EL (cell line): ENCODE measurements around the gene NCLN.
"Not testable (repeated sequence)": the region's sequence is repeated elsewhere in the genome, so short reads cannot be mapped to it uniquely, and the experiment has no call there.

Experiments used
- DNase-seq: peaks from one replicate; pipeline ENCODE4 v3.0.0-alpha.2; 2016

The NCLN gene

DNA sequence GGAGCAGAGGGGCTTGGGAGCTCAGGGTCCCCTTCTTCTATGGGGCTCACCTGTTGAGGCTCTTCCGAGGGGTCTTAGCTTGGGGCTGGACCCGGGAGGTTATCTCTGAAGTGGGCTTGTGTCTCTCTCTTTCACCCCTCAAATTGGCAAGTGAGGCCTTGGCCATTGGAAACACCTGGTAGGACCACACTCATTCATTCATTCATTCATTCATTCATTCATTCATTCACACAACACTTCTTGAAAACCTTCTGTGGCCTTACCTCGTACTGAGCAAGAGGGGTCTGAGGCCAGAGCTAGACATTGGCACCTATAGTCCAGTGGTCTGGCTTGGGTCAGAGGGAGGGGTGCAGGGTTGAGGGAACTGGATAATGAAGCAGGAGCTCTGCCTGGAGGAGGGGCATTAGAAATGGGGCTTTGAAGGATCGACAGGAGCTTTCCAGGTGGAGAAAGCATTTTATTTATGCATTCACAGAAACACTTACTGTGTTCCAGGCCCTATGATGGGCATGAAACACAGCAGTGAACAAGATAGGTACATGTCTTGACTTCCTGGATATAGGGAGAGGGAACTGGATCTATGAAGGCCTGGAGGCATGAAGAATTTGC, 44.3 kb downstream of the NCLN start:
- no peak for DNase-seq

DNA sequence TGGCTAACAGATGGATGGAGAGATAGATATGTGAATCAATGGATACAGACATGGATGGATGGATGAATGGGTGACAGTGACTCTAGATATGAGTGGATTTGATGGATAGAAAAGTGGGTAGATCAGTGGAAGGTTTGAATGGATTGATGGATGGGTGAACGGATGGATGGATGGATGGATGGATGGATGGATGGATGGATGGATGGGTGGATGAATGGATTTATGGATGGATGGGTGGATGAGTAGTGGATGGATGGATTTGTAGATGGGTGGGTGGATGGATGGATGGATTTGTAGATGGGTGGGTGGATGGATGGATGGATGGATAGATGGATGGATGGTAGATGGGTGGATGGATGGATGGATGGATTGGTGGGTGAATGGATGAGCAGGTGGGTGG, 45.6 kb downstream of the NCLN start:
- DNase-seq: no peak

DNA sequence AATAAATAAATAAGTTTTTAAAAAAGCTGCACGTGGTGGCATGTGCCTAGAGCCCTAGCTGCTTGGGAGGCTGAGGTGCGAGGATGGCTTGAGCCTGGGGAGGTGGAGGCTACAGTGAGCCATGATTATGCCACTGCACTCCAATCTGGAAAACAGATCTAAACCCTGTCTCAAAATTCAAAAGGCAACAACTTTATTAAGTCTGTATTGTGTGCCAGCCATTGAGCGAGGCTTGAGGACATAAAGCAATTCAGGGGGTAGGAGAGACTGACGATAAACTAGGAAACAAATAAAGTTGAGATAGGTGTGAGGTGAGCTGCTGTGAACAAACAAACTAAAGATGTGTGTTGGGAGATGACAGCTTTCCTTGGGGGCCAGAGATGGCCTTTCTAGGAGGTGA, 47.4 kb downstream of the NCLN start:
- no peak for DNase-seq

DNA sequence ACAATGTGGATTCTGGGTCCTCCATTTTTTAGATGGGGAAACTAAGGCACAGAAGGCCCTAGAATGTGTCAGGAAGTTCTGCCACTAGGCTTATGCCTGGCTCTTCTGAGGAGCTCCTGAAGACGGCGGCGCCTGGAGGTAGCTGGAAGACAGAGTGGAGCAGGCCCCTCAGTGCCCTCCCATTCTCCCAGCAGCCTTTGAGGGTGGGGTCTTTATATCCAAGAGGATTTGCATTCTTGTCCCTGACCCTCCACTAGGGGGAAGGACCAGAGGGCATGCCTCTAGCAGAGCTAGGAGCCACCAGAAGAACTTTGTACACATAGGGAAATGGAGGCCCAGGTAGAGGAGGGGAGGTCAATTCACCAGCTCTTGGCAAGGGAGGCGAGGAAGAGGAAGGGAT, 48.1 kb downstream of the NCLN start:
- no peak for DNase-seq

DNA sequence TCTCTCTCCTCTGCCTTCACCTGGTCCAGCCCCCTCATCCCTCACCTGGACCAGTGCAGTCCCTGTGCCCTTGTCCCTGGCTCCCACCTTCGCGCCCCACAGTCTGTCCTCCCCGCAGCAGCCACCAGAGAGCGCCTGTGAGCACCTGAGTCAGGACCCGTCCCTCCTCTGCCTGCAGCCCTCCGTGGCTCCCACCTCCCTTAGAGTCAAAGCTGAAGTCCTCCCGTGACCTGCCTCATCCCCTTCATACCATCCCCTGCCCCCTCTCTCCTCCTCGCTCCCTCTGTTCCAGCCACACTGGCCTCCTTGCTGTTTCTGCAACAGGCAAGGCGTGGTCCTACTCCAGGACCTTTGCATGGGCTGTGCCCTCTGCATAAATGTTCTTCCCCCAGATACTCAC, 49.1 kb downstream of the NCLN start:
- DNase-seq: no peak

DNA sequence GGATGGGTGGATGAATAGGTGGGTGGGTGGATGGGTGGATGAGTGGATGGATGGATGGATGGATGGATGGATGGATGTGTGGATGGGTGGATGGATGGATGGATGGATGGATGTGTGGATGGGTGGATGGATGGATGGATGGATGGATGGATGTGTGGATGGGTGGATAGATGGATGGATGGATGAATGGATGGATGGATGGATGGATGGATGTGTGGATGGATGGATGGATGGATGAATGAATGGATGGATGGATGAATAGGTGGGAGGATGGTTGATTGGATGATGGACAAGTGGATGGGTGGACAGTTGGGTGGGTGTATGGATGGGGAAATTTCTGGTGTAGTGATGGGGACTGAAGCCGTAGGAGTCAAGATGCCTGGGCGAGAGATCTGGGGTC, 49.9 kb downstream of the NCLN start:
- DNase-seq: not testable (repeated sequence)

DNA sequence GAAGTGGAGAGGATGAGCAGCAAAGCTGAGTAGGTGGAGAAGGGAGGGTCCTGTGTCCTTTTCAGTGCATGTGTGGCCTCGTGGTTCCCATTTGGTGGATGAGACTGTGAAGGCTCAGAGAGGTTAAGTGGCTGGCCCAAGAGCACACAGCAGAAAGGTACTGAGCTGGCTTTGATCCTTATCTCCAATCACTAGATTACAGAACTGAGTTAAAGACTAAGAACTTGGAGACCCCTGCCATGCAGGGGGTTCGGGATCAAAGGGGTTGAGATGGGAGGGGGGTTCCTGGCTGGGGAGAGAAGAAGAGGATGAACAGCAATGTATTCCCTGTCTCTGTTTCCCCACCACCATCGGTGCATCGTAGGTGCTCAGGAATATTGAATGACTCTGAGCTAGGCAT, 50.5 kb downstream of the NCLN start:
- no peak for DNase-seq

DNA sequence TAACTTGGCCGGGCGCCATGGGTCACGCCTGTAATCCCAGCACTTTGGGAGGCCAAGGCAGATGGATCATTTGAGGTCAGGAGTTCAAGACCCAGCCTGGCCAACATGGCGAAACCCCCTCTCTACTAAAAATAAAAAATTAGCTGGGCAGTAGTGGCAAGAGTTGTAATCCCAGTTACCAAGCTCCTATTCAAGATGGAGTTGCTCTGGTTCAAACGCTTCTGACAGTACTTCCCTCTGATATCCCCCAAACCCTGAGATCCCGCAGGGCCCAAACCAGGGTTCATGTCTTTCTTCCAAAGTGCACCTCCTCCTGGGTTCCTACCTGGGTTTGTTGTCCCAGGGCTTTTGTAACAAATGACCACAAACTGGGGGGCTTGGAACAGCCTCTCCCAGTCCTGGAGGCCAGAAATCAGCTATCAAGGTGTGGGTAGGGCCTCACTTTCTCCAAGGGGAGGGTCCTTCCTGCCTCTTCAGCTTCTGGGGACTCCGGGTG, 52.4 kb downstream of the NCLN start:
- DNase-seq: no peak

DNA sequence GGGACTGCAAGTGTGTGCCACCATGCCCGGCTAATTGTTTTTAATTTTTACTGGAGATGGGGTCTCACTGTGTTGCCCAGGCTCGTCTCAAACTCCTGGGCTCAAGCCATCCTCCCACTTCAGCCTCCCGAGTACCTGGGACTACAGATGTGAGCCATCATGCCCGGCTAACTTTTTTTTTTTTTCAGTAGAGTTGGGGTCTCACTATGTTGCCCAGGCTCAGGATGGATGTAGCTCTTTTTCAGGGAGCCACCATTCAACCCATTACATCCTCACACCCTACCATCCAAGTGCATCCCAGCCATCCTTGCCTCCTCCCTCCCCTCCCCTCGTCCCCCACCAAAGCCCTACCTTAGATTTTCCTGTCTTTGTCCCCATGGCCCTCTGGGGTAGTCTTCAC, 53.6 kb downstream of the NCLN start:
- DNase-seq: no peak

DNA sequence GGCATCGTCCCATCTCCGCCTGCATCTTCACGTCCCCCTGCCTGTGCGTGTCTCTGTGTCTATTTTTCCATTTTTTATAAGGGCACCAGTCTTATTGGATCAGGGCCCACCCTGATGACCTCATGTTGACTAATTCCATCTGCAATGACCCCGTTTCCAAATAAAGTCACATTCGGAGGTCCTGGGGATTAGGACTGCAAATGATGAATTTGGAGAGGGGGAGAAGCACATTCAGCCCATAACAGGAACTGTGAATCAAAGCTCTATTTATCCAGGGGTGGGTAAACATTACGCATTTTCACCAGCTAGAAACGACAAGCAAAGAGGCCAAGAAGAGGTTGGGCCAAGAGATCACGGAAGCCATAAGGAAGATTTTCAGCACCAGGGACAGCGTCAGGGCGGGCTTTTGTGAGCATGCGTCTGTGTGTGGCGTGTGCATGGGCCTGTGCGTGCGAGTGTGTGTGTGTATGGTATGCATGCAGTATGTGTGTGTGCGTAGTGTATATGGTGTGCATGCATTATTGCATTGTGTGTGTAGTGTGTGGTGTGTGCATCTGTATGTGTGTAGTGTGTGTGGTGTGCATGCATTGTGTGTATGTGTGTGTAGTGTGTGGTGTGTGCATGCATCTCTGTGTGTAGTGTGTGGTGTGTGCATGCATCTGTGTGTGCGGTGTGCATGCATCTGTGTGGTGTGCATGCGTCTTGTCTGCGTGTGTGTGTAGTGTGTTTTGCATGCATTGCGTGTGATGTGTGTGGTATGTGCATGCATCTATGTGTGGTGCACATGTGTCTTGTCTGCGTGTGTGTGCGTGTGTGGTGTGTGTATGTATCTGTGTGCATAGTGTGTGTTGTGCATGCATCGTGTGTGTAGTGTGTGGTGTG, 58.3 kb downstream of the NCLN start:
- DNase-seq: peak; percentile 39

DNA sequence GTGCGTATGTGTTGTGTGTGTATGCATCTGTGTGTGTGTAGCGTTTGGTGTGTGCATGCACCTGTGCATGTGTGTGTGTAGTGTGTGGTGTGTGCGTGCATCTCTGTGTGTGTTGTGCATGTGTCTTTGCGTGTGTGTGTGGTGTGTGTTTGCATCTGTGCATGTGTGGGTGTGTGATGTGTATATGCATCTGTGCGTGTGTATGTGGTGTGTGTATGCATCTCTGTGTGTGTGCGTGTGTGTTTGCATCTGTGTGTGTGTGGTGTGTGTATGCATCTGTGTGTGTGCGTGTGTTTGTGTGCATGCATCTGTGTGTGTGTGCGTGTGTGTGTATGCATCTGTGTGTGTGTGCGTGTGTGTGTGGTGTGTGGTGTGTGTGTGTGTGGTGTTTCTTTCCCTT, 59.3 kb downstream of the NCLN start:
- no peak for DNase-seq

DNA sequence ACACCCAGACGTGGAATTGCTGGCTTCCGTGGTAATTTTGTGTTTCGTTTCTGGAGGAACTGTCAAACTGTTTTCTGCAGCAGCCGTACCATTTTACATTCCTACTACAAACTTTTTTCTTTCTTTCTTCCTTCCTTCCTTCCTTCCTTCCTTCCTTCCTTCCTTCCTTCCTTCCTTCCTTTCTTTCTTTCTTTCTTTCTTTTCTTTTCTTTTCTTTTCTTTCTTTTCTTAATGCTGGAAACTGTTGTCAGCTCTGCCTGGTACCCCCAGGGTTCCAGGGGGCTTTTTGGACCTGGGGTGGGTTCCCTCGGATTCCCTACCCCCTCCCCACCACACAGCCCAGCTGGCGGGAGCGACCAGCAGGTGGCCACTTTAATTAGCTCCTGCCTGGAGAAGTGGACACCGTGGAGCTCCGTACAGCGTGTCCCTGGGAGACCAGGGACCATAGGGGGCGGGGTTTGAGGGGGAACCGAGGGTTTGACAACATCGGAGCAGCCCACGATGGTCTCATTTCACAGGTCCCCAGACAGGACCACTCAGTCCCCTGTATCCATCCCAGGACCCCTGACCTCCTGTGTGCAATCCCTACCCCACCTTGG, 63.1 kb downstream of the NCLN start:
- no peak for DNase-seq

DNA sequence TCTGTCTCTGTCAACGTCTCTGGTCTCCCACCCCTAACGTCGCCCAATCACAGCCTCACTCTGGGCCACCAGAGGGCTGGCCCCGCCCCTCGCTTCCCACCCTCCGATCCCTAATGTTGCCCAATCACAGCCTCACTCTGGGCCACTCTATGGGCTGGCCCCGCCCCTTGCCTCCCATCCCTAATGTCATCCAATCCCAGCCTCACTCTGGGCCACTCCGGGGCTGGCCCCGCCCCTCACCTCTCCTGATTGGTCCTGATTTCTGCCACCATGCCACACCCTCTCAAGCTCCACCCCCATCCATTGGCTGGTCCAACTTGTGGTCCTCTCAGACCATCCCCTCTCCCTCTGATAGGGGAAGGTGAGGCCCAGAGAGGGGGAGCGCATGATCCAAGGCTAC, 63.7 kb downstream of the NCLN start:
- DNase-seq: no peak

DNA sequence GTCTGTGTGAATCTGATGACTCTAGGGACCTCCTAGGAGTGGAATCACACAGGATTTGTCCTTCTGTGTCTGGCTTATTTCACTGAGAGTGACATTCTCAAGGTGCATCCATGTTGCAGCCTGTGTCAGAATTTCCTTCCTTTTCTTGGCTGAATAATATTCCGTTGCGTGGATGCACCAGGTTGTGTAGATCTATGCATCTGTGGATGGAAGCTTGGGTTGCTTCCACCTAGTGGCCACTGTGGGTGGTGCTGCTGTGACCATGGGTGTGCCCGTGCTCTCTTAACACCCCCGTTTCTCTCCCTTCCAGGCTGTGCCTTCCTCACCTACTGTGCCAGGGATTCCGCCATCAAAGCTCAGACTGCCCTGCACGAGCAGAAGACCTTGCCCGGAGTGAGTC, 64.9 kb downstream of the NCLN start:
- DNase-seq: no peak

DNA sequence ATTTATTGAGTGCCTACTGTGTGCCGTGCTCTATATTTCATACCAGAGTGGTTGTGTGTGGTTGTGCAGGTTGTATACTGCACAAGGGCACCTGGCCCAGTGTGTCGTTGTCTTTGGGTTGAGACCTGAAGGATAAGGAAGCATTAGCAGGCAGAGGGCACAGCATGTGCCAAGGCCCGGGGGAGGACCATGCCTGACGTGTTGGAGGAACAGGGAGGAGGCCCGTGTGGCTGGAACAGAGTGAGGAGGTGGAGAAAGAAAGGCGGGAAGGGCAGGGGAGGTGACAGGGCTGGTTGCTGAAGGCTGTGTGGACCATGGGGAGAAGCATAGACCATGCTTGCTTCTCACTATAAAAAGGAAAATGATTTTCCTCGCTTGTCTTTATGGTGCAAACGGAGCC, 65.5 kb downstream of the NCLN start:
- DNase-seq: no peak

DNA sequence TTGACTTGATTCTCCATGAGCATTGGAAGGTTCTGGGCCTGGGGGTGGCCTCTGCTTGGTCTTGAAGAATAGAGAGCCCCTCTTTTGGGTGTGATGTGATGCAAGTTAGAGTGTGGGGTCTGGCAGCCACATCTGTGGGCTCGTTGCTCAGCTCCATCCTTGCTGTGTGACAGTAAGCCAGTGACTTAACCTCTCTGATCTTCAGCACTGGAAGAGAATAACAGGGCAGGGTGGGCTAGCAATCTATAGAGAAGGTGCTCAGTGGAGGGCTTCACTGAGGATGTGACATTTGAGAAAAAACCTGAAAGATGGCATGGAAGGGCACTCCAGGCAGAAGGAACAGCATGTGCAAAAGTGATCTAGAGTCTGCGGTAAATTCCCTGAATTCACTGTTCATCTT, 66.9 kb downstream of the NCLN start:
- DNase-seq: no peak

DNA sequence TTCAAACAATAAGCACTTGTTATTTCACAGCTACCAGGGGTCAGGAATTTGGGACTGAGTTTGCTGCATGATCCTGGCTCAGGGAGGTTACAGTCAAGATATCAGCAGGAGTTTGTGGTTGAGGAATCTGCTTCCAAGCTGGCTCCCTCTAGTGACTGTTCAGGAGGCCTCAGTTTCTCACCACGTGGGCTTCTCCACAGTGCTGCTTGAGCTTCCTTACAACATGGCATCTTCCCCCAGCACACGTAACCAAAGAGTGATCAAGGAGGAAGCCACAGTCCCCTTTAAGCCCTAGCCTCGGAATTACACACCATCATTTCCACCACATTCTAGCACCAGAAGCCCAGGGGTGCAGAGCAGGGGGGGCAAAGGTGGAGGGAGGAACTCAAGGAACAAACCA, 67.5 kb downstream of the NCLN start:
- DNase-seq: no peak

DNA sequence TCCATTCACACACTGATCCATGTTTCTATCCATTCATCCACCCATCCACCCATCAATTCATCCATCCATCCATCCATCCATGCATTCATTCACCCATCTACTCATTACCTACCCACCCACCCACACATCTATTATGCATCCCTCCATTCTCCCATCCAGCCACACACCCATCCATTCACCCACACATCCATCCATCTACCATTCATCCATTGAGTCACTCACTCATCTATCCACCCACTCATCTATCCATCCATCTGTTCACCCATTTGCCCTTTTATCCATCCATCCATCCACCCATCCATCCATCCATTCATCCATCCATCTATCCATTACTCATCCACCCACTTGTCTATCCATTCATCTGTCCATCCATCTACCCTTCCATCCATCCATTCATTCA, 68.8 kb downstream of the NCLN start:
- no peak for DNase-seq

DNA sequence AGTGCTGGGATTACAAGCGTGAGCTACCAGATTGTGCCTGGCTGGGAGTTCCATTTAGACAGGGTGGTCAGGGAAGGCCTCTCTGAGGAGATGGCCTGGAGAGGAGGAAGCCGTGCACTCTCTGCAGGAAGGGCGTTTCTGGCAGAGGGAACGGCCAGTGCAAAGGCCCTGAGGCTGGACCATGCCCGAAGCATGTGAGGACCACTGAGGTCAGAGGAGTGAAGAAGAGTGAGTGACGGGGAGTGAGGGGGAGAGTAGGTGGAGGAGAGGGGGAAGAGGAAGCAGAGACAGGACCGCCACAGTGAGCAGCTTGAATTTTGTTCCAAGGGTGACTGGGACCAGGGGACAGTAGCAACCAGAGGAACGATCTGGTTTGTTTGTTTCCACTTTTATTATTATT, 71.3 kb downstream of the NCLN start:
- no peak for DNase-seq
